Mesodermal cell (in vitro differentiated cells): ENCODE data around the gene USB1. TPM values are rescaled to one million over a fixed set of nuclear protein-coding genes. Genes with fewer than 3 reads are reported as not detected.

Source experiments
- H3K27ac ChIP-seq: 2 replicates; pipeline ENCODE4 v1.7.0; 2013; ENCODE audit warnings: mild to moderate bottlenecking, low read depth, low read length, moderate library complexity; ENCODE audit not compliant: severe bottlenecking
- H3K36me3 ChIP-seq: 2 replicates; pipeline ENCODE4 v1.7.1; 2013; ENCODE audit warnings: mild to moderate bottlenecking, low read length, moderate library complexity; ENCODE audit not compliant: control insufficient read depth, insufficient read depth
- H3K4me1 ChIP-seq: one replicate; pipeline ENCODE4 v1.7.1; 2013; ENCODE audit warnings: mild to moderate bottlenecking, low read length; ENCODE audit not compliant: insufficient read depth, control insufficient read depth, poor library complexity, severe bottlenecking
- H3K4me3 ChIP-seq: 2 replicates; pipeline ENCODE4 v1.7.0; 2013; ENCODE audit warnings: low read length, control low read depth, mild to moderate bottlenecking; ENCODE audit not compliant: insufficient read depth, poor library complexity, severe bottlenecking; ENCODE audit errors: extremely low read depth
- H3K9me3 ChIP-seq: 2 replicates; pipeline ENCODE4 v1.7.1; 2013; ENCODE audit warnings: mild to moderate bottlenecking, low read length, moderate library complexity; ENCODE audit not compliant: control insufficient read depth
- WGBS, 2 experiments: methylation state at CpG; one replicate each; pipeline ENCODE4 v1.1.5; 2013; ENCODE audit warnings: missing lambda C conversion rate in 2 of 2; ENCODE audit not compliant: insufficient coverage in 2 of 2; 5-methylcytosine and 5-hydroxymethylcytosine counted together
- polyA plus RNA-seq, 2 experiments: library from polyadenylated mRNA; stranded (reverse); fragments of 50-300 nt; gene quantifications; one replicate each; pipeline ENCODE4 v1.2.3, GENCODE V29; 2013

The USB1 gene
- 66.8 TPM for polyA plus RNA-seq (2013, experiment 1 of 2)
- polyA plus RNA-seq (2013, experiment 2 of 2), result 62.9 TPM

GRCh38 chr16:58000706-58001676, at the start of gene USB1:
USB1 (plus strand) TSS chr16:58001407; CDS start chr16:58001484, 77 bp downstream.
- H3K4me3 ChIP-seq, result peak within 1 kb of the TSS; percentile 67
- peaks cover 14% of the 10 kb centered on the region for H3K4me1 ChIP-seq
- H3K27ac ChIP-seq, result peak within 1 kb of the TSS; percentile 78
- H3K9me3 ChIP-seq, result peaks cover 2% of the 10 kb centered on the region
- 0% methylated on average over 64 to 70 of the region's 81 CpGs for WGBS, 2 experiments
- peaks cover 46% of the 10 kb centered on the region for H3K36me3 ChIP-seq

- H3K36me3 ChIP-seq, result no peaks in the 10 kb centered on the region
- H3K27ac ChIP-seq, result no peak overlapping the region
- 89 to 94% methylated on average over 8 to 9 of the region's 9 CpGs for WGBS, 2 experiments
- H3K4me1 ChIP-seq, result no peaks in the 10 kb centered on the region
- H3K9me3 ChIP-seq, result no peaks in the 10 kb centered on the region
- no peak overlapping the region for H3K4me3 ChIP-seq
Measured at GRCh38 chr16:57952909-57953308, 48.3 kb upstream of the USB1 start.

- H3K4me1 ChIP-seq, result no peaks in the 10 kb centered on the region
- H3K36me3 ChIP-seq, result no peaks in the 10 kb centered on the region
- no peak overlapping the region for H3K4me3 ChIP-seq
- no peaks in the 10 kb centered on the region for H3K9me3 ChIP-seq
- H3K27ac ChIP-seq, result no peak overlapping the region
- 100% methylated on average over 1 of the region's 1 CpG; no CpG with 5 or more reads in 1 of the 2 experiments for WGBS, 2 experiments
Measured at GRCh38 chr16:57953857-57954256, 47.4 kb upstream of the USB1 start.

- WGBS, 2 experiments, result 85 to 91% methylated on average over 11 to 12 of the region's 12 CpGs
Measured at GRCh38 chr16:57955572-57956188, 45.5 kb upstream of the USB1 start.

GRCh38 chr16:57956270-57956808, 44.9 kb upstream of the USB1 start:
- 90 to 96% methylated on average over 4 of the region's 8 CpGs for WGBS, 2 experiments
- H3K9me3 ChIP-seq, result no peaks in the 10 kb centered on the region
- no peak overlapping the region for H3K27ac ChIP-seq
- no peaks in the 10 kb centered on the region for H3K36me3 ChIP-seq
- H3K4me1 ChIP-seq, result no peaks in the 10 kb centered on the region
- no peak overlapping the region for H3K4me3 ChIP-seq

More at GRCh38 chr16:57955572-57956188, 45.5 kb upstream of the USB1 start:
- no peaks in the 10 kb centered on the region for H3K36me3 ChIP-seq
- no peaks in the 10 kb centered on the region for H3K4me1 ChIP-seq
- no peak overlapping the region for H3K4me3 ChIP-seq
- H3K9me3 ChIP-seq, result no peaks in the 10 kb centered on the region
- H3K27ac ChIP-seq, result no peak overlapping the region

- no peaks in the 10 kb centered on the region for H3K36me3 ChIP-seq
- H3K4me1 ChIP-seq, result no peaks in the 10 kb centered on the region
- H3K9me3 ChIP-seq, result no peaks in the 10 kb centered on the region
- 75 to 100% methylated on average over 2 to 4 of the region's 8 CpGs for WGBS, 2 experiments
- no peak overlapping the region for H3K4me3 ChIP-seq
- no peak overlapping the region for H3K27ac ChIP-seq
Measured at GRCh38 chr16:57956924-57957672, 44.1 kb upstream of the USB1 start.

- WGBS, 2 experiments, result 83 to 90% methylated on average over 3 to 5 of the region's 8 CpGs
- no peaks in the 10 kb centered on the region for H3K36me3 ChIP-seq
Measured at GRCh38 chr16:57957673-57958392, 43.4 kb upstream of the USB1 start.

GRCh38 chr16:57958544-57958943, 42.7 kb upstream of the USB1 start:
- no peak overlapping the region for H3K27ac ChIP-seq
- H3K4me3 ChIP-seq, result no peak overlapping the region
- WGBS, 2 experiments, result 67 to 88% methylated on average over 1 to 4 of the region's 6 CpGs
- H3K36me3 ChIP-seq, result no peaks in the 10 kb centered on the region
- H3K9me3 ChIP-seq, result no peaks in the 10 kb centered on the region
- no peaks in the 10 kb centered on the region for H3K4me1 ChIP-seq

More at GRCh38 chr16:57957673-57958392, 43.4 kb upstream of the USB1 start:
- H3K27ac ChIP-seq, result no peak overlapping the region
- H3K4me1 ChIP-seq, result no peaks in the 10 kb centered on the region
- H3K4me3 ChIP-seq, result no peak overlapping the region
- no peaks in the 10 kb centered on the region for H3K9me3 ChIP-seq

GRCh38 chr16:57959121-57959520, 42.1 kb upstream of the USB1 start:
- 89 to 91% methylated on average over 4 to 5 of the region's 8 CpGs for WGBS, 2 experiments
- Histone ChIP-seq H3K9me3 (no peaks in the 10 kb centered on the region), H3K4me3 (no peak overlapping the region), H3K27ac (no peak overlapping the region), H3K36me3 (no peaks in the 10 kb centered on the region), H3K4me1 (no peaks in the 10 kb centered on the region)
